Activated gamma-delta T cell (primary cell): ENCODE results near the gene ADGRE2.
"Not testable (repeated sequence)": the region's sequence is repeated elsewhere in the genome, so short reads cannot be mapped to it uniquely, and the experiment has no call there.

Experiments
- DNase-seq: peaks from one replicate; lab custom pipeline; 2025; lab: John Stamatoyannopoulos, UW

Gene ADGRE2

DNA sequence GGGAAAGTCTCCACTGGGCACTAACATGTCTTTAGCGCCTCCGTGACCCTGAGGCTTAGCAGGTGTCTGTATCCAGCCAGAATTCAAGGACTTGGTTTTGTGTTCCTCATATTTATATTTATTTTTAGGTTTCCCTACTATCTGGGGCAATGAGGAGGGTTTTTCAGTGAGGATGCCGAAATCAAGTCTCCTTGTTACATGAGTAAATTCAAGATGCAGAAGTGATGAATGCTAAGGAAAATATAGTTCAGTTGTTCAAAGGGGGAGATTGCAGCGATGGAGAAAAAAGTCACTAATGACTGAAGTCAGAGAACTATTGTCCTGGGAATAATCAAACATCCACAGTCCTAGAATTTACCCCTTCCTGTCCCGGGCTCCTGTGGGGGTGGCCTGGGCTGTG, 791 bp upstream of the ADGRE2 start:
- DNase-seq: no peak

DNA sequence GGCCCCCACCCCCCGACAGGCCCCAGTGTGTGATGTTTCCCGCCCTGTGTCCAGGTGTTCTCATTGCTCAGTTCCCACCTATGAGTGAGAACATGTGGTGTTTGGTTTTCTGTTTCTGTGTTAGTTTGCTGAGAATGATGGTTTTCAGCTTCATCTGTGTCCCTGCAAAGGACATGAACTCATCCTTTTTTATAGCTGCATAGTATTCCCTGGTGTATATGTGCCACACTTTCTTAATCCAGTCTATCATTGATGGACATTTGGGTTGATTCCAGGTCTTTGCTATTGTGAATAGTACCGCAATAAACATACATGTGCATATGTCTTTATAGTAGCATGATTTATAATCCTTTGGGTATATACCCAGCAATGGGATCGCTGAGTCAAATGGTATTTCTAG, 715 bp downstream of the ADGRE2 start:
- not testable (repeated sequence) for DNase-seq

DNA sequence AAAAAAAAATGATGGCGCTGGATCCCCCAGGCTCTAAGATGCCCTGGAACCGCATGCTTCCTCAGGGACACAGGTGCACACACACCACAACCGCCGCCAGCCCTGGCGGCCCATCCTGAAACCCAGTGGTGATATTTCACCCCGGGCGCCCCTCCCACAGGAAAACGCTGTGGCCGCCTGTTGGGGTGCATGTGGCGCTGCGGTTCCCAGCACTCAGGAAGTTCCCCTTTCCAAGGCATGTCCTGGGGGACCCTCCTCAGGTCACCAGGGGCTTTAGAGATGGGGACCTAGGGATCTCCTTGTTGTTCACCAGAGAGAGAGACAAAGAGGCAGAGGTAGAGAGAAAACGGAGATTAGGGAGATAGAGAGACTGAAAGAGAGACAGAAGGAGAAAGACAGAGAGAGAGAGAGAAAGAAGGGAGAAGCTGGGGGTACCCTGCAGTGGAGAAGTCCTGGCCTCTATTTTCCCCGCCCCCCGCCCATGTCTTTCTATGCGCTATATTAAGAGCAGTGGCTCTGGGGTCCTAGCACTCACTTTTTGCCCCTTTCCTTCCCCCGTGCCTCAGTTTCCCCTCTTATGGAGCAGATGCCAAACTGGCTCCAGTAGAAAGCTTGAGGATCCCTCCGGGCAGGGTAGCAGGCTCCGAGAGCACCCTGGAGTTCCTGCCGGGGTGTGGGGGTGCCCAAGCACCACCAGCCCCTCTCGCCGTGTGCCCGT, 2.3 kb downstream of the ADGRE2 start:
- DNase-seq: no peak

DNA sequence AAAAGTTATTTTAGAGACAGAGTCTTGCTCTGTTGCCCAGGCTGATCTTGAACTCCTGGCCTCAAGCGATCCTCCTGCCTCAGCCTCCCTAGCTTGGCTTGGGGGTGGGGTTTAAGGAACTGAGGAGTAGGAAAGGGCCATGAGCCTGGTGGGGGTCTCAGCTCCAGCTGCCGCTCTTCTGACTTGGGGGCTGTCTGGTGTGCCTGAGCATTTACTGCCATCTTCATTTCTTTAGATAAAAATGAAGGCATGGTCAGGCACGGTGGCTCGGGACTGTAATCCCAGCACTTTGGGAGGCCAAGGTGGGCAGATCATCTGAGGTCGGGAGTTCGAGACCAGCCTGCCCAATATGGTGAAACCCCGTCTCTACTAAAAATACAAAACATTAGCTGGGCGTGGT, 3.0 kb downstream of the ADGRE2 start:
- DNase-seq: not testable (repeated sequence)

DNA sequence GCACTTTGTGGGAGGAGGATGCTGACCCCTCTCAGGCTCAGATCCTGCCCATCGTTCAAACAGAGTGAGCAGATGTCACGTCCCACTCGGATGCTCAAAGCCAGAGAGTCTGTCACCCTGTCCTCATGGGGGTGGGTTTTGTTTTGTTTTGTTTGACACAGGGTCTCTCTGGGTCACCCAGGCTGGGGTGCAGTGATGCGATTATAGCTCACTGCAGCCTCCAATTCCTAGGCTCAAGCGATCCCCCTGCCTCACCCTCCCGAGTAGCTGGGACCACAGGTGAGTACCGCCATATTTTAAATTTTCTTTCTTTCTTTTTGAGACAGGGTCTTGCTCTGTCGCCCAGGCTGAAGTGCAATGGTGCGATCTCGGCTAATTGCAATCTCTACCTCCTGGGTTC, 4.0 kb downstream of the ADGRE2 start:
- no peak for DNase-seq

DNA sequence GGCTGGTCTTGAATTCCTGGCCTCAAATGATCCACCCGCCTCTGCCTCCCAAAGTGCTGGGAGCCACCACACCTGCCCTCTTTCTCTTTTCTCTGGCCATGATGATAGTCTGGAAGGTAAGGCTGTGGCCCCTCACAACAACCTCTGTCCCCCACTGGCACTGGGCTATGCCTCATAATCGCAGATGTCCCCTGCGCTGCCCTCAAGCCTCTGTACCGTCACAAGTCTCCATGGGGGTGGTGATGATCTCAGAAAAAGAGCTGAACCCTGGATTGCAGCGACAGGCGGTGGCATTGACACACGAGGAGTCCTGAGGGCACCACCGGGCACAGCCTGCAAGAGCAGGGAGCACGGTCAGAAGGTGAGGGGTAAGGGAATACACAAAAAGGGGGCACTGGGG, 4.6 kb downstream of the ADGRE2 start:
- not testable (repeated sequence) for DNase-seq

DNA sequence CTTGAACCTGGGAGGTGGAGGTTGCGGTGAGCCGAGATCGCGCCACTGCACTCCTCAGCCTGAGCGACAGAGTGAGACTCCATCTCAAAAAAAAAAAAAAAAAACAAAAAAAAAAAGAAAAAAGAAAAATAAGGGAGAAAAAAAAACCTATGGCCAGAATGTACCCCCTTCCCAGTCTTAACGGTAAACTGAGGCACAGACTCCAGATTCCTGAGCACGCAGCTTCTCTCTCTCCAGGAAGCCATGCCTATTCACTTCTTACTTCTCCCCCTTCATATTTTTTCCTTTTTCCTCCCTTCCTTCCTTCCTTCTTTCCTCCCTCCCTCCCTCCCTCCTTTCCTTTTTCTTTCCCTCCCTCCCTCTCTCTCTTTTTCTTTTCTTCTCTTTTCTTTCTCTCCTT, 5.4 kb downstream of the ADGRE2 start:
- no peak for DNase-seq

DNA sequence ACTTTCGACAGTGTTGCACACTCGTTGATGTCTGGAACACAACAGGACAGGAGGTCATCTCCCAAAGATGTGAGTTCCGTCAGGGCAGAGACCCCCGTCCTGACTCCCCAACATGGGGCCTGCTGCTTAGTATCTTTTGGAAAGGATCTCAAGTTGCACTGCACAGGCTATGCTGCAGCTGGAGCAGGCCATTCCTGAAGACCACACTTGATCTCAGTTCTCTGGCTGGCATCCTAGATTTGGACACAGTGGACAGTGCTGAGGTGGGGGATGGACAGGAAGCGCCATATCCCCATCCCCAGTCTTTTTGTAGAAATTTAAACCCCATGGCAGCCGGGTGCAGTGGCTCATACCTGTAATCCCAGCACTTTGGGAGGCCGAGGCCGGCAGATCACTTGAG, 5.9 kb downstream of the ADGRE2 start:
- DNase-seq: no peak

DNA sequence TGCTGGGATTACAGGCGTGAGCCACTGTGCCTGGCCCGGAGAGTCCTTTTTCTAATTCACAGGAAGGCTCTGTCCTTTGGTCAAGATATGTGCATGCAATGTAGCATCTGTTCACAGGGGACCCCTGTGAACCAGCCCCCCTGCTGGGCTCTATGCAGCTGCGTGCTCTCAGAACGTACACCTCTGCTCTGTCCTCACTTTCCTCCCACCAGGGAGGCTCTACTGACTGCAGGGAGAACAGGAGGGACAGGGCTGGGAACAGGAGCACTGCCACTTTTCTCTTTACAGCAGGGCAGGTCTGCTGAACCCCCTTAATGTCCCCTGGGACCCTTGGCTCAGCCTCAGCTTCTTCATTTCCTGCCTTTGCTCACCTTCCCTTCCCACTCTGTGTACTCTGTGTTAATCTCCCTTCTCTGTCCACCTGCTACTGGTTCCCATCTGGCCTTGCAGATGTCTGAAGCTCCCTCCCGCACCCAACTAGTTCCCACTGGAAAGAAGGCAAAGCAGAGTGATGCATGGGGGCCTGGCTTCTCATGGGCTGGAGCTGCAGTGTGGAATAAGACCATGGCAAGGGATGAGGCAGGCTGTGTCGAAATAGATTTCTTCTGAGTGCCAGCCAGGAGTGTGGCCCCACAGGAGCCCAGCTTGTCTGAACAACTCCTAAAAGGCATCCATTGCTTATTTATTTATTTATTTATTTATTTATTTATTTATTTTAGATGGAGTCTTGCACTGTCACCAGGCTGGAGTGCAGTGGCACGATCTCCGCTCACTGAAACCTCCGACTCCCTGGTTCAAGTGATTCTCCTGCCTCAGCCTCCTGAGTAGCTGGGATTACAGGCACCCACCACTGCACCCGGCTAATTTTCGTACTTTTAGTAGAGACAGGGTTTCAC, 7.2 kb downstream of the ADGRE2 start:
- DNase-seq: no peak

DNA sequence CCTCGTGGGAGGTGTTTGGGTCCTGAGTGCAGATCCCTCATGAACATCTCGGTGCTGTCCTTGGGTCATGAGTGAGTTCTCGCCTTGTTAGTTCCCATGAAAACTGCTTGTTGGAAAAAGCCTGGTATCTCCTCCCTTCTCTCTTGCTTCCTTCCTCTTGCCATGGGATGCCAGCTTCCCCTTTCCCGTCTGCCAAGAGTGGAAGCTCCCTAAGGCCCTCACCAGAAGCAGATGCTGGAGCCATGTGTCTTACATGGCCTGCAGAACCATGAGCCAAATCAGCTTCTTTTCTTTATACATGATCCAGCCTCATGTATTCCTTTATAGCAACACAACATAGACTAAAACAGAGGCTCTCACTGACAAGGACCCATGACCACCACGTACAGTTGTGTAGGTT, 8.2 kb downstream of the ADGRE2 start:
- no peak for DNase-seq

DNA sequence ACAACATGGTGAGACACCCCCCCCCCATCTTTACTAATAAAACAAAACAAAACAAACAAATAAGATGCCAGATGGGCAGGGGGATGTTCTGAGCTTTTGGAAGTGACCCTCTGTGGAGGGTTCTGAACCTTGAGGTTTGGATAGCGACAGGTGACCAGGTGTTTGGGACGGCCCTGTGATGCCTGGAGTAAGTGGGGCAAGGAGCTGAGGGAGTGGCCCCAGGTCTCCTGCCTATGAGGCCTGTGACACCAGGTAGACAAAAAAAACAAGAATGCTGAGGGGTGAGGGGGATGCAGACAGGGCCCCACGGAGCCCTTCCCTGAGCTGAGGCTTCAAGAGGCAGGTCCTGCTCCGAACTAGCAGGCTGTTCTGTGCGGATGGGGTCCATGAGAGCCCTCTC, 9.2 kb downstream of the ADGRE2 start:
- no peak for DNase-seq

DNA sequence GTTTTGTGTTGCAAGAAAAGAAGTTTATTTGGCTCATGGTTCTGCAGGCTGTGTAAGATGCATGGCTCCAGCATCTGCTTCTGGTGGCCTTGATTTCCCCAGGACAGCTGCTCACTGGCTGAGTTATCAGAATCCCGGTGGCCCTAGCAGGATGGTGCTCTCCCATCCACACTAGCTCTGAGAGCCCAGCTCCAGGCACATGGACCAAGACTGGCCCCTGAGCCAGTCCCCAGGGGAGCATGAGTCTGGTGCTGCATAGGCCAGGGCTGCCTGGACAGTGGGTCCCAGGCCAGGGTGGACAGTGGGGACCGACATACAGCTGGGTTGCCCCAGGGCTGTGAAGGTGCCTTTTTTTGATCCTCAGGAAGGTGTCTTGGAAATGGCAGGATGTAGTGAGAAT, 10.4 kb downstream of the ADGRE2 start:
- no peak for DNase-seq

DNA sequence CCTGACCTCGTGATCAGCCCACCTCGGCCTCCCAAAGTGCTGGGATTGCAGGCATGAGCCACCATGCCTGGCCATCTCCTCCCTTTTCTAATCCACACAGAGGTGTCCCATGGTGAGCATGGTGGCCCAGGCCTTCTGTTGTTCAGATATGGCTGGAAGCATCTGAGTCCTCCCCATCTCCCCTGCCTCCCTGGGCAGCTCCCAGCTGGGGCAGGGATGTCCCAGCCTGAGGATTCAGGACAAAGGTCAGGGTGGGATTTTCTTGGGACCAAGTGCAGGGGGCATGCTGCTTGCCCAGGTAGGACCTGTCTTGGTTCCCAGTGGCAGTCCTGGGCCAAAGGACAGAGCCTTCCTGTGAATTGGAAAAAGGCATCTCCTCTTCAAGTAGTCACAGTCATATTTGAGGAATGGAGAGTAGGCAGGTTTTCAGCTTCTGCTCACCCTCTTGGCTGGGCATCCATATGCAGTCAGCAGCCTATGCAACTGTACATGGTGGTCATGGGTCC, 10.8 kb downstream of the ADGRE2 start:
- DNase-seq: no peak

DNA sequence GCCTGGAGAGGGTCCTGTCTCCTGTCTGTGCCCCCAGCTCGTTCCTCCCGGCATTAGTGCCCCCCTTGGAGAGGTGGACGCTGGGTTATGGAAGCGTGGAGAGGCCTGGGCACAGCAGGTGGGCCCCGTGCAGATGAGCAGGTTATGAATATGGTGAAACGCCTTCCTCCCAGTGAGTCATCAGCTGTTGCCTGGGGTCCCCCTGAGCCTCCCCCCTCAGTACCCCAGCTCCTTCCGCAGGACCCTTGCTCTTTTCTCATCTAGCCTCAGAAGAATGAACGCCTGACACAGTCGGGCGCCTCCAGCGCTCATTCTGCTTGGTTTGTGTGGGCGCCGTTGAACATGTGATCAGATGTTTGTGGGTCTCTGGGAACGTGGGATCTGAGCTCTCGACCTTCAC, 12.5 kb downstream of the ADGRE2 start:
- DNase-seq: not testable (repeated sequence)

DNA sequence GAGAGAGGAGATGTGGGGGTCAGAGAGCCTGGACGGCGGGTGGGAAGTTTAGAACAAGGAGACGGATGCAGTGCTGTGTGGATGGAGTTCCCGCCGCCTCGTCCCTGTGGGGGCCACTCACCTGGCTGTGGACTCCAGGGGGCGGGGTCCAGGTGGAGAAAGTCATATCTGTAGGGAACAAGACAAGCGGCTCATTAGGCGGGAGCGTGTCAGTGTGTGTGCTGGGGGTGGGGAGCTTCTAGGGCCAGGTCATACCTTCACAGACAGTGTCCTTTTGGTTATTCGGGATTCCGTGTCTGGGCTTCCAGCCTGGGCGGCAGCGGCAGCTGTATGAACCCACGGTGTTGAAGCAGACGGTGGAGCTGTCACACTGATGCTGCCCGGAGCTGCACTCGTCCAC, 13.0 kb downstream of the ADGRE2 start:
- not testable (repeated sequence) for DNase-seq

DNA sequence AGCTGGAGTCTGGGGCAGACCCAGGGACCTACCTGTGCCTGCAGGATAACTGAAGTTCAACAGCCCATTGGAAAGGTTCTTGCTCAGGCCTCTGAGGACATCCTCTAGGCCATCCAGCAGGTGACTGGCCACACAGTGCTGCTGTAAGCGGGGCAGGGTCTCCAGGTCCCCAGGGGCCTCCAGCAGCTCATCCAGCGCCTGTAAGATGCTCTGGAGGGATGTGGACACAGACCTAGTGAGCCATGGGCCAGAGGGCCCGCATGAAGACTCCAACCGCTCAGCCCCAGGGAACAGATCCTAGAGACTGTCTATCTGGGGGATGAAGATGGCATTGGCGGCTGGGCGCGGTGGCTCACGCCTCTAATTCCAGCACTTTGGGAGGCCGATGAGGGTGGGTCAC, 14.0 kb downstream of the ADGRE2 start:
- DNase-seq: no peak

DNA sequence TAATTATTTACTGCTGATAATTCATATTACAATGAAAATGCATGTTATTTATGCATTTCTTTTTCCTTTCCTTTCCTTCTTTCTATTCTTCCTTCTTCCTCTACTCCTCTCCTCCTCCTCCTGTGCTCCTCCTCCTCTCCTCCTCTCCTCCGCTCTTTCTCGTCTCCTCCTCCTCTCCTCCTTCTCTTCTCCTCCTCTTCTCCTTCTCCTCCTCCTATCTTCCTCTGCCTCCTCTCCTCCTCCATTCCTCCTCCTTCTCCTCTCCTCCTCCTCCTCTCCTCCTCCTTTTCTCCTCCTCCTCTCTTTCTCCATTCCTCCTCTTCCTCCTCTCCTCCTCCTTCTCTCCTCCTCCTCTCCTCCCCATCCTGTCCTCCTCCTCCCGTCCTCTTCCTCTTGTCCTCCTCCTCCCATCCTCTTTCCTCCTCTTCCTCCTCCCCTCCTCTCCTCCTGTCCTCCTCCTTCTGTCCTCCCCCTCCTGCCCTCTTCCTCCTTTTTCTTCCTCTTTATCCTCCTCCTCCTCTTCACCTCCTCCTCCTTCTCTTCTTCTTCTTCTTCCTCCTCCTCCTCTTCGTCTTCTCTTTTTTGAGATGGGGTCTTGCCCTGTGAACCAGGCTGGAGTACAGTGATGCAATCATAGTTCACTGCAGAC, 14.7 kb downstream of the ADGRE2 start:
- no peak for DNase-seq

DNA sequence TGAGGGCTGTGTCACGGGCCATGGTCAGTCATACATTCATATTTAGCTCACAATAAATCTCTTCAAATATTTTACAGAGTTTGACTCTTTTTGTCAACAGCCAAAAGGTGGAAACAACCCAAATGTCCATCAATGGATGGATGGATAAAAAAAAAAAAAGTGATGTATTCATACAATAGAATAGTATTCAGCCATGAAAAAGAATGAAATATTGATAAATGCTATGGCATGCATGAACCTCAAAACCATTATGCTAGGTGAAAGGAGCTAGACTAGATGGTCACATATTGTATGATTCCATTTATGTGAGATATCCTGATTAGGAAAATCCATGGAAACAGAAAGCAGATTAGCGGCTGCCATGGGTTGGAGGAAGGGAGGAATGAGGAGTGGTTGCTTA, 16.2 kb downstream of the ADGRE2 start:
- DNase-seq: no peak

DNA sequence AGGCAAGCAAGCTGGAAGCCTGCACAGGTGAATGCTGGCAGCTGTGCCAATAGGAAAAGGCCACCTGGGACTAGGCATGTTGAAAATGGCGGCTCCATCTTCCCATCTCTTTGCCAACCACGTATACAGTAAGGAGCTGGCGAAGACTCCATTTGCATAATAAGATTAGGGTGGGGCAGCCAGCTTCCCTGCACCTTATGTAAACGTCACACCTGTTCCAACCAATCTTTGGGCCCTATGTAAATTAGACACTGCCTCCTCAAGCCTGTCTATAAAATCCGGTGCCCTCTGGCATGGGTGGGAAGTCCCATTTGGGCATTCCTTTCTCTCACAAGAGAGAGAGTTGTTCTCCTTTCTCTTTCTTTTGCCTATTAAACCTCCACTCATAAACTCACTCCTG, 16.8 kb downstream of the ADGRE2 start:
- DNase-seq: no peak

DNA sequence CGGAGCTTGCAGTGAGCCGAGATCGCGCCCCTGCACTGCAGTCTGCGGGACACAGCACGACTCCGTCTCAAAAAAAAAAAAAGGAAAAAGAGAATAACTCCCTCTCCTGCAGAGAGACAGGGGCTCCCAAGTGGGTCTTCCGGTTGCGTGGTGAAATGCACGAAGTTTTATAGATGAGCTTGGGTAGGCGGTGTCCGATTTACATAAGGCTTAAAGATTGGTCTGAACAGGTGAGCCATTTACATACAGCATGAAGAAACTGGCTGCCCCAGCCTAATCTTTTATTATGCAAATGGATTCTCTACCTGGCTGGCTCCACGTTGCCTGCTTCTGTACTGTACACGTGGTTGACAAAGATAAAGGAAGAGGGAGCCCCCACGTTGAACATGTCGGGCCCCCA, 19.5 kb downstream of the ADGRE2 start:
- DNase-seq: no peak

DNA sequence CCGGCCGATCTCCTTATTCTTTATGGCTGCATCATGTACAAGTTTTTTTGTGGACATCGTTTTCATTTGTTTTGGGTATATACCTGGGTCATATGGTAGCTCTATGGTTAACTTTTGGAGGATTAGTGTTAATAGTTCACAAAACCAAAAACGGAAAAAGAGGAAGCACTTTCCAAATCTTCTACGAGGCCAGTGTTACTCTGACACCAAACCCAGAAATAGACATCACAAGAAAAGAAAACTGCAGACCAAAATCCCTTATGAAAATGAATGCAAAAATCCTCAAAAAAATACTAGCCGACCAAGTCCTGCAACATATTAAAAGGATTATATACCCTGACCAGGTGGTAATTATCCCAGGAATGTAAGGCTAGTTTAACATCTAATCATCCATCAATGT, 29.8 kb downstream of the ADGRE2 start:
- DNase-seq: no peak

DNA sequence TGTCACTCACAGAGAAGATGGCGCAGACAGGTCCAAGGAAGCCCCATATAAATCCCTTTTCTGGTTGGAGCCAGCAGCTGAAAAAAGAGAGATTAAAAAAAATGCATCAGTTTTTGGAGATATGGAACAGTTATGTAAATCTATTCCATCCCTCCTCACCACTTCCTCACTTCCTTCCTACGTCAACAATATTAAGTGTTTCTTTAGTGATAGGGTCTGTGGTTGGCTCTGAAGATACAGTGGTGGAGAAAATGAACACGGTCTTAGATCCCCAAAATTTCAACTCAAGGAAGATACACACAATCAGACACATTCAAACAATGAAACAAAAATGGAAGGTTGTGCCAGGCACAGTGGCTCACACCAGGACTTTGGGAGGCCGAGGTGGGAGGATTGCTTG, 31.5 kb downstream of the ADGRE2 start:
- no peak for DNase-seq

DNA sequence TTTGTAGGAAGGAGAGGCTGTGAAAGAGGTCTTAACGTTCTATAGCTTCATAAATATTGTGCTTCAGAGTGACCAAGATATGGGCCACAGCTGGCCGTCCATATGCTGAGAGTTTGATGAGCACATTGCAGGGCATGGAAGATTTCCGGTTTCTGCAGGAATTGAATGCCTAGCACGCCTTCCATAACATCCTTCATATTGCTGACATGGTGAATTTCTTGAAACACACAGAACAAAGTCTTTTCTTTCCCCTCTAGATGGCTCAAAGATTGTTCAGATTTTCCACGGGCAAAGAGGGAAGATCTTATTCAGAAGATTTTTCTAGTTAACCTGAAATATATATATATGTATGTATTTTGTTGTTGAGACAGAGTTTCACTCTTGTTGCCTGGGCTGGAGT, 42.4 kb downstream of the ADGRE2 start:
- no peak for DNase-seq
